ENCODE data around the gene HCST.
"Not testable (repeated sequence)": the region's sequence is repeated elsewhere in the genome, so short reads cannot be mapped to it uniquely, and the experiment has no call there.

The HCST gene

GRCh38 chr19:35868172-35868822 is 34.0 kb upstream of the HCST start, which contains the start of gene APLP1:
Gene APLP1 (plus strand): TSS chr19:35868574. CDS start chr19:35868637, 63 bp downstream.
- DNase-seq, result peak; percentile 93
- Histone ChIP-seq H3K27ac (peak within 1 kb of the TSS; percentile 87), H3K4me3 (ENCODE audit: low read depth, low read length) (peak within 1 kb of the TSS; percentile 63), H3K27me3 (ENCODE audit: insufficient read depth, low read depth, severe bottlenecking) (no peaks in the 10 kb centered on the region), H3K36me3 (peaks cover 50% of the 10 kb centered on the region), H3K9me3 (ENCODE audit: severe bottlenecking) (no peaks in the 10 kb centered on the region)
- no peak for TF ChIP-seq CTCF (IDR thresholded peaks at IDR 0.05; ENCODE audit: low read depth, low read length)

GRCh38 chr19:35868823-35869326 is 33.5 kb upstream of the HCST start:
- TF ChIP-seq CTCF (IDR thresholded peaks at IDR 0.05; ENCODE audit: low read depth, low read length), result no peak
- no peak for DNase-seq
- Histone ChIP-seq H3K36me3 (peaks cover 50% of the 10 kb centered on the region), H3K9me3 (ENCODE audit: severe bottlenecking) (no peaks in the 10 kb centered on the region), H3K27me3 (ENCODE audit: insufficient read depth, low read depth, severe bottlenecking) (no peaks in the 10 kb centered on the region), H3K27ac (peak overlapping the region; percentile 87), H3K4me3 (ENCODE audit: low read depth, low read length) (peak overlapping the region; percentile 63)

DNA sequence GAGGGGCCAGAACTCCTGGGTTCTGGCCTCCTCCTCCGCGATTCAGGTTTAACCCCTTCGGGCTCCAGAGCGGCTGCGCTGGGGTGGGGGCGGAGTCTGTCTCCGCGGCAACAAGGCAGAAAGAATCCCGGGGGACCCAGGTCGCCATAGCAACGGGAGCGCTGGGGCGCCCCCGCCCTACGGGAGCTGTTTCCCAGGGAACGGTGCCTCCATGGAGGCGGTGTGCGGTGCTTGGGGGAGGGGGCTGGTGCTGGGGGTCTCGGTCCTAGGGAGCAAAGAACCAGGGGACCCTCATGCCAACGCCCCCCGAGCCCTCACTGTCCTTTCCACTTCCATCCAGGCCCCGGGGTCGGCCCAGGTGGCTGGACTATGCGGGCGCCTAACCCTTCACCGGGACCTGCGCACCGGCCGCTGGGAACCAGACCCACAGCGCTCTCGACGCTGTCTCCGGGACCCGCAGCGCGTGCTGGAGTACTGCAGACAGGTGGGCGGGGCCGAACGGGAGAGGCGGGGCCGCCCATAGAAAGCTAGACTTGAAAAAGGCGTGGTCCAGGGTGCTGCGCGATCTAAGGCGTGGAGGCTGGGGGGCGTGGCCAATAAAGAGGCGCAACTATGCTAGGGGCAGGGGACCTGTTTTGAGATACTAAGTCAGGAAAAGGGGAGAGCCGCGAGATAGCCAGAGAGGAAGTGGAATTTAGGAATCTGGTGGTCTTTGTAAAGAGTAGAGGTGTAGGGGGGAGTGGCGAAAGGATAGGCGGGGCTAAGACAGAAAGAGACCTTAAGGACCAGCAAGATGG is 32.8 kb upstream of the HCST start:
- no peak for TF ChIP-seq CTCF (IDR thresholded peaks at IDR 0.05; ENCODE audit: low read depth, low read length)
- Histone ChIP-seq H3K27ac (peak overlapping the region; percentile 87), H3K4me3 (ENCODE audit: low read depth, low read length) (peak overlapping the region; percentile 63), H3K36me3 (peaks cover 50% of the 10 kb centered on the region), H3K9me3 (ENCODE audit: severe bottlenecking) (no peaks in the 10 kb centered on the region), H3K27me3 (ENCODE audit: insufficient read depth, low read depth, severe bottlenecking) (no peaks in the 10 kb centered on the region)
- DNase-seq, result peak; percentile 96

- DNase-seq, result peak; percentile 81
- H3K4me3 ChIP-seq (ENCODE audit: low read depth, low read length), result peak overlapping the region; percentile 63
- not testable (repeated sequence) for H3K27ac ChIP-seq
These were observed 32.1 kb upstream of the HCST start for GRCh38 chr19:35870124-35870736.

DNA sequence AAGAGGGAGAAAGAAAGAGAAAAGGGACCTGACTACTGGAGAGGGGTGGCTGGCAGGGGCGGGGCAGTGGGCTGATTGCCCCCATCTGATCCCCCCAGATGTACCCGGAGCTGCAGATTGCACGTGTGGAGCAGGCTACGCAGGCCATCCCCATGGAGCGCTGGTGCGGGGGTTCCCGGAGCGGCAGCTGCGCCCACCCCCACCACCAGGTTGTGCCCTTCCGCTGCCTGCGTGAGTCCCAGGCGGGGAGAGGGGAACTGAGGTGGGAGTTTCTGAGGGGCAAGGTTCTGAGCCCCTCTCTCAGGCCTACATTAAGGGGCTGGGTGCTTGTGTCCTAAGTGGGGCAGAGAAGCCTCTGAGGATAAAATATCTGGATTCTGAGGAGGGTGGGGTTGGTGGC is 31.5 kb upstream of the HCST start:
- no peak for TF ChIP-seq CTCF (IDR thresholded peaks at IDR 0.05; ENCODE audit: low read depth, low read length)
- no peak for DNase-seq
- no peaks in the 10 kb centered on the region for H3K27me3 ChIP-seq (ENCODE audit: insufficient read depth, low read depth, severe bottlenecking)
- no peak overlapping the region for H3K4me3 ChIP-seq (ENCODE audit: low read depth, low read length)
- H3K27ac ChIP-seq, result no peak overlapping the region
- H3K9me3 ChIP-seq (ENCODE audit: severe bottlenecking), result no peaks in the 10 kb centered on the region
- peaks cover 48% of the 10 kb centered on the region for H3K36me3 ChIP-seq

More at GRCh38 chr19:35870124-35870736, 32.1 kb upstream of the HCST start:
- H3K27me3 ChIP-seq (ENCODE audit: insufficient read depth, low read depth, severe bottlenecking); H3K9me3 ChIP-seq (ENCODE audit: severe bottlenecking): not testable (repeated sequence)
- H3K36me3 ChIP-seq, result peaks cover 51% of the 10 kb centered on the region

DNA sequence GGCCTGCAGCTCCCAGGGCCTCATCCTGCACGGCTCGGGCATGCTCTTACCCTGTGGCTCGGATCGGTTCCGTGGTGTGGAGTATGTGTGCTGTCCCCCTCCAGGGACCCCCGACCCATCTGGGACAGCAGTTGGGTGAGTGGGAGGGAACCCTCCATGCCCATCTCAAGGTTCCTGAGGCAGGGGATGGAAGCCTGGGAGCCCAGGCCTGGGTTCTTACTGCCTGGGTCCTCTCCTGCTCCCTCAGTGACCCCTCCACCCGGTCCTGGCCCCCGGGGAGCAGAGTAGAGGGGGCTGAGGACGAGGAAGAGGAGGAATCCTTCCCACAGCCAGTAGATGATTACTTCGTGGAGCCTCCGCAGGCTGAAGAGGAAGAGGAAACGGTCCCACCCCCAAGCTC is 30.7 kb upstream of the HCST start:
- peaks cover 48% of the 10 kb centered on the region for H3K36me3 ChIP-seq
- no peaks in the 10 kb centered on the region for H3K9me3 ChIP-seq (ENCODE audit: severe bottlenecking)
- no peak overlapping the region for H3K4me3 ChIP-seq (ENCODE audit: low read depth, low read length)
- no peak overlapping the region for H3K27ac ChIP-seq
- no peaks in the 10 kb centered on the region for H3K27me3 ChIP-seq (ENCODE audit: insufficient read depth, low read depth, severe bottlenecking)
- no peak for TF ChIP-seq CTCF (IDR thresholded peaks at IDR 0.05; ENCODE audit: low read depth, low read length)
- no peak for DNase-seq
